Ovary (tissue), 9 donors: ENCODE data around the gene TMEM143. TPM values are rescaled to one million over a fixed set of nuclear protein-coding genes. Genes with fewer than 3 reads are reported as not detected.

Experiments used
- DNase-seq, 5 donors: peaks; one replicate each; pipeline ENCODE4 v3.0.0-alpha.2; 2019 to 2020
- H3K27ac ChIP-seq, 2 donors: fragments of 200-600 bp; one replicate each; pipeline versions ENCODE4 v1.5.1 to v1.8.0; 2019 to 2022
- H3K27me3 ChIP-seq: fragments of 200-600 bp; one replicate; pipeline ENCODE4 v1.8.0; 2022
- H3K36me3 ChIP-seq: fragments of 200-600 bp; sonication (generic); one replicate; pipeline ENCODE4 v1.5.1; 2019
- H3K4me1 ChIP-seq: one replicate; pipeline ENCODE4 v1.8.1; 2013; ENCODE audit warnings: mild to moderate bottlenecking, moderate library complexity; ENCODE audit not compliant: insufficient read depth
- H3K4me3 ChIP-seq: fragments of 200-600 bp; sonication (generic); one replicate; pipeline ENCODE4 v1.5.1; 2017
- H3K9me3 ChIP-seq, 2 donors: fragments of 200-600 bp in 1 of 2; sonication (generic) in 1 of 2; one replicate each; pipeline versions ENCODE4 v1.5.1 to v1.8.1; 2013 to 2019; ENCODE audit warnings: mild to moderate bottlenecking in 1 of 2, moderate library complexity in 1 of 2
- CTCF ChIP-seq, 3 donors: fragments of 450-650 bp in 2 of 3; fragments of 200-600 bp in 1 of 3; IDR thresholded peaks; one replicate each; pipeline versions ENCODE4 v1.5.1 to v1.8.0; 2016 to 2022; ENCODE audit warnings: antibody characterized with exemption in 3 of 3, mild to moderate bottlenecking in 1 of 3
- EP300 ChIP-seq: sonication (generic); formaldehyde crosslinking; IDR thresholded peaks from one replicate; pipeline ENCODE4 v1.6.1; 2017; ENCODE audit warnings: antibody characterized with exemption
- POLR2A ChIP-seq: fragments of 450-650 bp; IDR thresholded peaks from one replicate; pipeline ENCODE4 v1.6.1; 2017; ENCODE audit warnings: antibody characterized with exemption, mild to moderate bottlenecking, moderate library complexity
- WGBS, 3 donors: extraction: QIAGEN DNeasy Blood & Tissue Kit in 1 of 3; methylation state at CpG; one replicate each; pipeline versions ENCODE4 v1.1.5 to v1.1.7; 2013 to 2017; 5-methylcytosine and 5-hydroxymethylcytosine counted together
- intact Hi-C, 4 donors: fragments of 100-400 bp; cut with DNase I; formaldehyde crosslinking; loops; one replicate each; pipeline versions ENCODE4 v1.11.0 to v1.15.1; 2022 to 2023
- polyA plus RNA-seq, 2 donors: library from polyadenylated mRNA; stranded (reverse); fragments of 200-250 nt in 1 of 2; fragments of 350-450 nt in 1 of 2; fragmentation: Illumina TruSeq in 1 of 2; extraction: RNeasy Lipid Tissue Mini Kit (QIAGEN cat#74804) in 1 of 2; gene quantifications; one replicate each; pipeline ENCODE4 v1.2.3, GENCODE V29; 2013 to 2014
- total RNA-seq, 7 donors: library from RNA; depleted of rRNA in 2 of 7; stranded (reverse); fragments of >200 nt in 2 of 7; fragmentation: NEBNext Ultra II Directional in 3 of 7; extraction: Animal tissue kit (Norgen Biotek cat#: 25700) in 3 of 7; gene quantifications; one replicate each; pipeline versions ENCODE4 v1.1.0 to v1.2.4, GENCODE V29; 2016 to 2023
- donor health status: DM: no; HTN: no; CAD: no; lungs with moderate emphysema.
- donor health status: DM: no; HTN: no; CAD: no.
- donor health status: Bipolar disorder and iron deficiency.
- donor health status: DM: yes; HTN: yes; CAD: no.
- donor health status: DM: no; HTN: no; CAD: no.
- donor health status: DM: yes; HTN: yes; CAD: no.

Gene TMEM143
- total and polyA plus RNA-seq, 9 donors, result 3.3 to 9.7 (median 6.9) TPM

- Histone ChIP-seq H3K27ac (peak within 1 kb of the TSS; percentile 87 to 90), H3K4me3 (peak within 1 kb of the TSS; percentile 73), H3K27me3 (no peaks in the 10 kb centered on the region), H3K9me3 (no peaks in the 10 kb centered on the region), H3K36me3 (no peaks in the 10 kb centered on the region), H3K4me1 (peaks cover 9% of the 10 kb centered on the region)
- DNase-seq, result peak; percentile 81 to 90 (median 85)
- 2 to 5% (median 3%) methylated on average over 40 to 42 of the region's 42 CpGs for WGBS, 3 donors
- TF ChIP-seq POLR2A (peak; percentile 77), EP300 (no peak), CTCF (IDR thresholded peaks at IDR 0.05) (peak; percentile 87 to 93 (median 89))
- intact Hi-C loops, result no loop called here
Measured at GRCh38 chr19:48391100-48392005, 27.6 kb upstream of the TMEM143 start, which contains the start of gene KDELR1. TSS of gene KDELR1 (minus strand) at chr19:48391551. CDS start at chr19:48391358, 193 bp downstream.

- Histone ChIP-seq H3K27me3 (no peaks in the 10 kb centered on the region), H3K4me3 (peak overlapping the region; percentile 73), H3K27ac (peak overlapping the region; percentile 87 to 90), H3K4me1 (peaks cover 9% of the 10 kb centered on the region), H3K9me3 (no peaks in the 10 kb centered on the region), H3K36me3 (no peaks in the 10 kb centered on the region)
- DNase-seq, result peak; percentile 49 to 74 (median 64)
- intact Hi-C loops, result no loop called here
- WGBS, 3 donors, result 1% methylated on average over 21 to 24 of the region's 24 CpGs
- TF ChIP-seq CTCF (IDR thresholded peaks at IDR 0.05) (peak; percentile 64 to 71 (median 65)), POLR2A (no peak)
Measured at GRCh38 chr19:48390188-48391099, 26.7 kb upstream of the TMEM143 start.

- intact Hi-C loops, result no loop called here
- WGBS, 3 donors, result 87 to 95% (median 94%) methylated on average over 3 of the region's 3 CpGs
- peaks cover 7% of the 10 kb centered on the region for H3K4me1 ChIP-seq
- TF ChIP-seq CTCF (IDR thresholded peaks at IDR 0.05) (no peak), EP300 (no peak), POLR2A (no peak)
- DNase-seq, result no peak
- no peaks in the 10 kb centered on the region for H3K27me3 ChIP-seq
- H3K36me3 ChIP-seq, result no peaks in the 10 kb centered on the region
- H3K27ac ChIP-seq, result no peak overlapping the region
- no peak overlapping the region for H3K4me3 ChIP-seq
- no peaks in the 10 kb centered on the region for H3K9me3 ChIP-seq
Measured at GRCh38 chr19:48386981-48387380, 23.2 kb upstream of the TMEM143 start.

GRCh38 chr19:48385461-48386087 lies 21.8 kb upstream of the TMEM143 start:
- DNase-seq, result no peak
- intact Hi-C loops, result no loop called here
- H3K4me3 ChIP-seq, result no peak overlapping the region
- peaks cover 3% of the 10 kb centered on the region for H3K4me1 ChIP-seq
- 86 to 93% (median 91%) methylated on average over 7 of the region's 7 CpGs for WGBS, 3 donors
- TF ChIP-seq CTCF (IDR thresholded peaks at IDR 0.05) (no peak), POLR2A (no peak), EP300 (no peak)
- H3K27ac ChIP-seq, result no peak overlapping the region
- no peaks in the 10 kb centered on the region for H3K9me3 ChIP-seq
- no peaks in the 10 kb centered on the region for H3K36me3 ChIP-seq
- no peaks in the 10 kb centered on the region for H3K27me3 ChIP-seq
